H1 (cell line): Measurements from ENCODE around the gene ZNF214. TPM values are rescaled to one million over a fixed set of nuclear protein-coding genes. Genes with fewer than 3 reads are reported as not detected.

Experiments used
- CTCF ChIA-PET: fragments of 300-600 bp; sonication (Branson Sonifier 250); formaldehyde crosslinking; loops from one replicate; lab custom pipeline; 2021; ENCODE audit not compliant: partially characterized antibody; lab: Charles Lee
- POLR2A ChIA-PET: fragments of 300-600 bp; sonication (Branson Sonifier 250); formaldehyde crosslinking; loops from one replicate; lab custom pipeline; 2021; ENCODE audit warnings: inconsistent platforms; ENCODE audit not compliant: partially characterized antibody; lab: Charles Lee
- DNase-seq, 2 experiments: peaks; one replicate each; pipeline versions ENCODE4 v3.0.0 to v3.0.0-alpha.2; 2010 to 2022; ENCODE audit warnings: low spot score in 2 of 2, low read depth in 1 of 2, mixed read lengths in 1 of 2
- FAIRE-seq: peaks from 2 replicates; lab custom pipeline; 2011; peaks lifted over from hg19 to GRCh38; lab: Jason Lieb, UNC
- H2AFZ ChIP-seq: 2 replicates; pipeline ENCODE4 v1.8.1; 2012; ENCODE audit warnings: low read length, inconsistent platforms
- H2AK5ac ChIP-seq: 2 replicates; pipeline ENCODE4 v1.6.1; 2013; ENCODE audit warnings: low read depth, low read length
- H2BK120ac ChIP-seq: replicated peaks from 2 replicates; pipeline ENCODE3; 2013; ENCODE audit warnings: low read depth, low read length, inconsistent platforms
- H2BK12ac ChIP-seq: 2 replicates; pipeline ENCODE4 v1.6.1; 2013; ENCODE audit warnings: low read depth, low read length
- H2BK15ac ChIP-seq: 2 replicates; pipeline ENCODE4 v1.6.1; 2013; ENCODE audit warnings: low read length
- H2BK20ac ChIP-seq: 2 replicates; pipeline ENCODE4 v1.6.1; 2013; ENCODE audit warnings: low read length
- H2BK5ac ChIP-seq: 2 replicates; pipeline ENCODE4 v1.6.1; 2013; ENCODE audit warnings: low read depth, low read length
- H3K14ac ChIP-seq: 2 replicates; pipeline ENCODE4 v1.6.1; 2013; ENCODE audit warnings: inconsistent platforms; ENCODE audit not compliant: insufficient read length
- H3K18ac ChIP-seq: 2 replicates; pipeline ENCODE4 v1.6.1; 2013; ENCODE audit warnings: low read length; ENCODE audit errors: extremely low read depth
- H3K23ac ChIP-seq: 2 replicates; pipeline ENCODE4 v1.6.1; 2013; ENCODE audit warnings: inconsistent platforms; ENCODE audit not compliant: insufficient read length
- H3K23me2 ChIP-seq: 2 replicates; pipeline ENCODE4 v1.6.1; 2013; ENCODE audit warnings: low read depth, low read length
- H3K27ac ChIP-seq: 2 replicates; pipeline ENCODE4 v1.6.1; 2011; ENCODE audit warnings: low read depth, low read length, inconsistent platforms
- H3K27me3 ChIP-seq, 4 experiments: replicated peaks in 1 of 4; 1 replicate in 1 of 4; 2 replicates in 3 of 4; pipeline versions ENCODE4 v1.6.1 to v1.8.1; 2011 to 2013; ENCODE audit warnings: low read length in 3 of 4, mild to moderate bottlenecking in 3 of 4, inconsistent platforms in 2 of 4, mixed read lengths in 2 of 4, moderate library complexity in 1 of 4; ENCODE audit not compliant: control insufficient read depth in 3 of 4, insufficient read depth in 3 of 4; ENCODE audit errors: extremely low read depth in 1 of 4
- H3K36me3 ChIP-seq, 4 experiments: 2 replicates each; pipeline versions ENCODE4 v1.6.1 to v1.8.1; 2011 to 2013; ENCODE audit warnings: mild to moderate bottlenecking in 4 of 4, low read length in 3 of 4, moderate library complexity in 2 of 4, control low read depth in 1 of 4, inconsistent platforms in 1 of 4; ENCODE audit not compliant: insufficient read depth in 4 of 4, control insufficient read depth in 2 of 4
- H3K4ac ChIP-seq: replicated peaks from 2 replicates; pipeline ENCODE3; 2013; ENCODE audit warnings: low read length, low read depth, mixed read lengths, inconsistent platforms; ENCODE audit not compliant: insufficient read length
- H3K4me1 ChIP-seq, 4 experiments: replicated peaks in 1 of 4; 1 replicate in 1 of 4; 2 replicates in 3 of 4; pipeline versions ENCODE4 v1.6.1 to v1.8.1; 2011 to 2013; ENCODE audit warnings: low read length in 3 of 4, inconsistent platforms in 2 of 4, mixed read lengths in 1 of 4; ENCODE audit not compliant: insufficient read depth in 4 of 4, control insufficient read depth in 3 of 4
- H3K4me2 ChIP-seq, 2 experiments: 2 replicates each; pipeline versions ENCODE4 v1.6.1 to v1.8.1; 2011 to 2013; ENCODE audit warnings: low read depth in 2 of 2, low read length in 2 of 2, control low read depth in 1 of 2, inconsistent platforms in 1 of 2, mild to moderate bottlenecking in 1 of 2; ENCODE audit not compliant: insufficient read depth in 1 of 2
- H3K4me3 ChIP-seq, 4 experiments: fragments of 200-600, 300-600 bp in 1 of 4; sonication (generic), shearing (Covaris generic), sonication (Bioruptor Twin) in 1 of 4; 2 replicates each; pipeline versions ENCODE4 v1.5.1 to v1.8.1; 2011 to 2016; ENCODE audit warnings: low read length in 4 of 4, low read depth in 3 of 4, control low read depth in 2 of 4, inconsistent platforms in 2 of 4, mild to moderate bottlenecking in 2 of 4, mixed read lengths in 1 of 4, moderate library complexity in 1 of 4; ENCODE audit not compliant: insufficient read depth in 2 of 4; ENCODE audit errors: extremely low read depth in 1 of 4
- H3K56ac ChIP-seq: replicated peaks from 2 replicates; pipeline ENCODE3; 2013; ENCODE audit warnings: low read depth, mild to moderate bottlenecking, mixed read lengths, low read length, inconsistent platforms; ENCODE audit not compliant: insufficient read length
- H3K79me1 ChIP-seq: 2 replicates; pipeline ENCODE4 v1.6.1; 2013; ENCODE audit warnings: low read depth, low read length, control low read depth
- H3K79me2 ChIP-seq, 2 experiments: 2 replicates each; pipeline versions ENCODE4 v1.6.1 to v1.8.1; 2012 to 2013; ENCODE audit warnings: low read length in 2 of 2, mild to moderate bottlenecking in 2 of 2, inconsistent platforms in 1 of 2; ENCODE audit not compliant: insufficient read depth in 2 of 2, control insufficient read depth in 1 of 2
- H3K9ac ChIP-seq, 4 experiments: replicated peaks in 1 of 4; 1 replicate in 1 of 4; 2 replicates in 3 of 4; pipeline versions ENCODE4 v1.6.1 to v1.8.1; 2011 to 2013; ENCODE audit warnings: low read depth in 3 of 4, low read length in 3 of 4, control low read depth in 2 of 4, mild to moderate bottlenecking in 2 of 4, moderate library complexity in 2 of 4, inconsistent platforms in 1 of 4; ENCODE audit errors: extremely low read depth in 1 of 4
- H3K9me3 ChIP-seq, 2 experiments: 2 replicates each; pipeline versions ENCODE4 v1.6.1 to v1.8.1; 2012 to 2013; ENCODE audit warnings: mild to moderate bottlenecking in 2 of 2, moderate library complexity in 2 of 2, control low read depth in 1 of 2, inconsistent platforms in 1 of 2, low read depth in 1 of 2, low read length in 1 of 2, mixed read lengths in 1 of 2; ENCODE audit not compliant: insufficient read depth in 2 of 2
- H4K20me1 ChIP-seq, 2 experiments: replicated peaks in 1 of 2; 2 replicates each; pipeline versions ENCODE3 to v1.8.1; 2011 to 2013; ENCODE audit warnings: inconsistent platforms in 2 of 2, low read length in 2 of 2, mild to moderate bottlenecking in 1 of 2; ENCODE audit not compliant: insufficient read depth in 2 of 2, control insufficient read depth in 1 of 2
- H4K5ac ChIP-seq: 2 replicates; pipeline ENCODE4 v1.6.1; 2013; ENCODE audit warnings: low read length, low read depth, mixed read lengths, inconsistent platforms; ENCODE audit not compliant: insufficient read length
- H4K8ac ChIP-seq: 2 replicates; pipeline ENCODE4 v1.8.0; 2013; ENCODE audit warnings: mild to moderate bottlenecking, moderate library complexity, low read length, inconsistent platforms; ENCODE audit not compliant: insufficient read depth; ENCODE audit errors: extremely low read depth
- H4K91ac ChIP-seq: replicated peaks from 2 replicates; pipeline ENCODE3; 2013; ENCODE audit warnings: low read length, mixed read lengths, inconsistent platforms; ENCODE audit not compliant: insufficient read length
- CHD2 ChIP-seq: IDR thresholded peaks from 2 replicates; pipeline ENCODE4 v1.6.1; 2012; ENCODE audit warnings: low read length, improper control_type of control experiment
- E2F6 ChIP-seq: IDR thresholded peaks from 2 replicates; pipeline ENCODE4 v1.6.1; 2012; ENCODE audit warnings: inconsistent platforms
- HDAC6 ChIP-seq: IDR thresholded peaks from one replicate; pipeline ENCODE4 v1.7.1; 2012; ENCODE audit warnings: low read depth, mild to moderate bottlenecking, inconsistent platforms, low read length, moderate library complexity
- RFX5 ChIP-seq: IDR thresholded peaks from 2 replicates; pipeline ENCODE4 v1.6.1; 2011; ENCODE audit warnings: low read depth, low read length, improper control_type of control experiment, borderline replicate concordance
- SP1 ChIP-seq: IDR thresholded peaks from 2 replicates; pipeline ENCODE4 v1.6.1; 2011; ENCODE audit warnings: low read depth, low read length
- WGBS, 2 experiments: shearing (Covaris generic) in 1 of 2; methylation state at CpG; one replicate each; pipeline versions ENCODE4 v1.1.6 to v1.1.7; 2013 to 2015; ENCODE audit warnings: low lambda C conversion rate in 2 of 2, mixed read lengths in 2 of 2, inconsistent platforms in 1 of 2, low coverage in 1 of 2, missing lambda C conversion rate in 1 of 2; ENCODE audit not compliant: insufficient replicate concordance in 2 of 2, insufficient coverage in 1 of 2, insufficient read length in 1 of 2; ENCODE audit errors: extremely low coverage in 1 of 2, missing lambda C conversion rate in 1 of 2; 5-methylcytosine and 5-hydroxymethylcytosine counted together
- polyA plus RNA-seq, 7 experiments: library from polyadenylated mRNA; depleted of rRNA in 3 of 7; stranded (reverse) in 5 of 7; unstranded in 2 of 7; fragments of >200 nt in 5 of 7; fragments of 200-250 nt in 2 of 7; gene quantifications; 1 replicate in 5 of 7; 2 replicates in 1 of 7; 4 replicates in 1 of 7; pipeline versions ENCODE4 v1.2.1 to v1.2.3, GENCODE V29; 2011 to 2013; ENCODE audit warnings: missing spikeins in 2 of 7, mixed read lengths in 2 of 7
- total RNA-seq: library from RNA; stranded (reverse); fragmentation: NEBNext Ultra II Directional; extraction: Animal tissue kit (Norgen Biotek cat#: 25700); gene quantifications from 2 replicates; pipeline ENCODE4 v1.2.1, GENCODE V29; 2021

Gene ZNF214
- total and polyA plus RNA-seq, 2 of the 8 experiments (the other 6 are each of a cell fraction or from before 2014, with no cell fraction given): 0.80 to 3.2 TPM

- peaks cover 0 to 3% of the 10 kb centered on the region in 2 experiments for H4K20me1 ChIP-seq
- H3K4me2 ChIP-seq: no peak overlapping the region
- H3K27ac ChIP-seq: no peak overlapping the region
- no peaks in the 10 kb centered on the region for H3K36me3 ChIP-seq
- ChIA-PET CTCF (interaction anchor here (0.6 to 5.0 kb wide), 3 partner anchors 61 to 236 kb away, joined by 3 to 22 read pairs (median 8); no protein-coding TSS in a partner anchor), POLR2A (interaction anchor here (1.6 kb wide), 1 partner anchor 64 kb away, joined by 3 read pairs; no protein-coding TSS in a partner anchor)
- H3K4ac ChIP-seq: no peak overlapping the region
- H2AK5ac ChIP-seq: no peak overlapping the region
- no peaks in the 10 kb centered on the region for H3K9me3 ChIP-seq
- H2AFZ ChIP-seq: no peak overlapping the region
- no peak overlapping the region for H3K18ac ChIP-seq
- no peak overlapping the region for H3K14ac ChIP-seq
- H3K79me2 ChIP-seq: no peaks in the 10 kb centered on the region
- no peak overlapping the region for H2BK12ac ChIP-seq
- no peak overlapping the region for H3K23ac ChIP-seq
- H4K8ac ChIP-seq: no peak overlapping the region
- no peaks in the 10 kb centered on the region for H3K79me1 ChIP-seq
- H4K91ac ChIP-seq: no peak overlapping the region
- no peak overlapping the region for H3K4me3 ChIP-seq
- no peaks in the 10 kb centered on the region for H3K27me3 ChIP-seq
- H3K56ac ChIP-seq: no peak overlapping the region
- H2BK15ac ChIP-seq: no peak overlapping the region
- no peak overlapping the region for H4K5ac ChIP-seq
- H2BK5ac ChIP-seq: no peak overlapping the region
- no peak overlapping the region for H2BK20ac ChIP-seq
- no peak overlapping the region for H3K9ac ChIP-seq
- FAIRE-seq (no peak), DNase-seq (no peak)
- no peak for TF ChIP-seq RFX5
- no peak for TF ChIP-seq CHD2
- TF ChIP-seq SP1: no peak
- no peak for TF ChIP-seq E2F6
- TF ChIP-seq HDAC6: no peak
- no peaks in the 10 kb centered on the region for H3K4me1 ChIP-seq
- H3K23me2 ChIP-seq: no peaks in the 10 kb centered on the region
- no peak overlapping the region for H2BK120ac ChIP-seq
- 80% methylated on average over 2 of the region's 6 CpGs; no CpG with 5 or more reads in 1 of the 2 experiments for WGBS, 2 experiments
Measured at GRCh38 chr11:6991227-6991626, 28.9 kb downstream of the ZNF214 start.
